K562 treated with DMSO at 1 percent for 24 hours (cell line): ENCODE measurements around the gene FRK. TPM values are rescaled to one million over a fixed set of nuclear protein-coding genes. Genes with fewer than 3 reads are reported as not detected.

Source experiments
- total RNA-seq: library from RNA; unstranded; fragments of 300-600 nt; gene quantifications from 2 replicates; pipeline ENCODE4 v1.2.3, GENCODE V29; 2022; ENCODE audit warnings: low read depth; ENCODE audit not compliant: insufficient read depth

FRK gene, protein sequence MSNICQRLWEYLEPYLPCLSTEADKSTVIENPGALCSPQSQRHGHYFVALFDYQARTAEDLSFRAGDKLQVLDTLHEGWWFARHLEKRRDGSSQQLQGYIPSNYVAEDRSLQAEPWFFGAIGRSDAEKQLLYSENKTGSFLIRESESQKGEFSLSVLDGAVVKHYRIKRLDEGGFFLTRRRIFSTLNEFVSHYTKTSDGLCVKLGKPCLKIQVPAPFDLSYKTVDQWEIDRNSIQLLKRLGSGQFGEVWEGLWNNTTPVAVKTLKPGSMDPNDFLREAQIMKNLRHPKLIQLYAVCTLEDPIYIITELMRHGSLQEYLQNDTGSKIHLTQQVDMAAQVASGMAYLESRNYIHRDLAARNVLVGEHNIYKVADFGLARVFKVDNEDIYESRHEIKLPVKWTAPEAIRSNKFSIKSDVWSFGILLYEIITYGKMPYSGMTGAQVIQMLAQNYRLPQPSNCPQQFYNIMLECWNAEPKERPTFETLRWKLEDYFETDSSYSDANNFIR
- total RNA-seq, result 0.29 and 0.36 TPM in 2 replicates

DNA sequence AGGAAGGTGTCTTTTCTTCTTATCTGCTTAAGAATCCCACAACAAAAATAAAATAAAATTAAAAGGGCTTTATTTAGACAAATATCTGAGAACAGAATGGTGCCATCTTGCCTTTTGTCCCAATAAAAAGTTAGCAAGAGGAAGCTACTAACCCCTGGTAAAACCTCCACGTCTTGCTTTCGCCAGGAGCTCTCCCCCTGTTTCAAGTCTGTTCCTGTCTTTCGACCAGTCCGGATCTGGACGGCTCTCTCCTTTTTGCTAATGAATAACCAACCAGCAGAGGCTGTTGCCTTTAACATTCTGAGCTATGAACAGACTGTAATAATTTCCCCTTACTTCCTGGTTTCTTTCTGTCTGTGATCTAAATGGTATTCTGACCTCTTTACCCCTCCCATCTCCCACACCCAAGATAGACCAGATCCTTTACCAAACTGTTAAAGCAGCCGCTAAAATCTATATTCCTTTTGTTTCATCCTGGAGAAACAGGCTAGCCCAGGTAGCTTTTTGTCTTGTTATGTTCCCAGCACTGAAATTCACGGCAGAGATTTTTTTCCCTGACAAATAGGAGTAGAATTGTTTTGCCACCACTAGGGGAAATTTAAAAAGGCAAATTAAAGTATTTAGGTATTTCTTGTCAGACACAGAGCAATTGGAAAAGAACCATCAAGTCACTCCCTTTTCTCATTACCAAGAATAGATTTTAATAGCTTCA is at the start of gene FRK:
TSS of gene FRK (minus strand) at position 320 of the 712 bp plus-strand sequence. CDS start 580 bp downstream, outside the sequence.

DNA sequence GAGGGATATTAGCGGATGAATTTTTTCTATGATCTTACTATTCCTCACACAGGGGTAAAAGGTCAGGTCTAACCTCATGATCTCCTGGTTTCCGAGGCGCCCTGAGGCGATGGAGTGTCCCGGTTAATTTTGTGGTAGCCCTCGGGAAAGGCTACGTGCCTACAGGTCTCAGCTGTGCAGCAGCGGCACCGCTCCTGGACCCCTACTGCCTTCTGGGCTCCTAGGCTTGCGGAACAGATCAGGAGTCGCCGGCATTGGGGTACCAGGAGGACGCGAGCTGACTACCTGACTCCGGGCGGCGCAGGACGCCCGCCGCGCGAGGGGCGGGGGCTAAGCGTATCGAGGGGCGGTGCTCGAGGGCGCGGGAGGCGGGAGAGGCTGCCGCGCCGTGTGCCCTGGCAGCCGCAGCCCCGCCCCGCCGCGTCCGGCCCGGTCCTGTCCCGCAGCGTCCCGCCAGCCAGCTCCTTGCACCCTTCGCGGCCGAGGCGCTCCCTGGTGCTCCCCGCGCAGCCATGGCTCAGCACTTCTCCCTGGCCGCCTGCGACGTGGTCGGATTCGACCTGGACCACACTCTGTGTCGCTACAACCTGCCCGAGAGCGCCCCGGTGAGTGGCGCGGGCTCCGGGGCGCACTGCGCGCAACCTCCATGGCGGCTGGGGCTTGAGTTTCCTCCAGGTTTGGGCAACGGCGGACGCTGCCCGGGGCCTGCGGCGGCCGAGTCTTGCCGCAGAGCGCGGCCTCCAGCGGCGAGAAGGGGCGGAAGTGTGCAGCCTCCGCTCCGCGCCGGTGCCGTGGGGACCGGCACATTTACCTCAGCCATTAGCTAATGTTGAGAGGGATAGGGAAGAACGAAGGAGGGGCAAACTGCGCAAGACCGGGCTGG is 40.0 kb upstream of the FRK start, which contains the start of gene NT5DC1:
TSS of gene NT5DC1 (plus strand) at position 435 of the 883 bp plus-strand sequence. CDS start at position 513, 78 bp downstream.

Other genes with a start within 250 kb of the FRK start
- gene NT5DC1, start 40.0 kb upstream of the FRK start, total RNA-seq, result 21.4 and 32.5 TPM in 2 replicates
- not detected in 2 replicates for gene COL10A1, start 65.2 kb upstream of the FRK start, total RNA-seq
- gene TSPYL4, start 193.2 kb upstream of the FRK start, total RNA-seq, result 7.2 and 8.7 TPM in 2 replicates
- gene TSPYL1, start 219.0 kb upstream of the FRK start, total RNA-seq, result 42.8 and 45.2 TPM in 2 replicates